ENCODE measurements around the gene NUTM2B. TPM values are rescaled to one million over a fixed set of nuclear protein-coding genes. Genes with fewer than 3 reads are reported as not detected.

The NUTM2B gene
- total RNA-seq, 2 donors from 2014 or later = 1.3 to 1.7 TPM

Other genes with a start within 250 kb of the NUTM2B start
- gene EIF5AL1, start 190.7 kb upstream of the NUTM2B start, total RNA-seq = under 1 TPM; 0.10 to 0.12 TPM
- gene SFTPA2, start 142.8 kb upstream of the NUTM2B start, total RNA-seq = not detected
- not detected for gene SFTPA1, start 92.3 kb upstream of the NUTM2B start, total RNA-seq
- gene NUTM2E, start 123.5 kb downstream of the NUTM2B start, total RNA-seq = under 1 TPM in 1 of 2 donors, not detected in 1; 0.44 TPM
- not detected for gene SFTPD, start 245.9 kb downstream of the NUTM2B start, total RNA-seq

Measured in T-helper 17 cell (primary cell).